Kidney (tissue), 14 donors: ENCODE results near the gene PLD6. TPM values are rescaled to one million over a fixed set of nuclear protein-coding genes. Genes with fewer than 3 reads are reported as not detected.

Experiments
- DNase-seq, 5 donors: peaks; one replicate each; pipeline ENCODE4 v3.0.0-alpha.2; 2013 to 2020
- FAIRE-seq: peaks from 2 replicates; lab custom pipeline; 2012; peaks lifted over from hg19 to GRCh38; lab: Jason Lieb, UNC
- H3K27ac ChIP-seq, 2 donors: one replicate each; pipeline ENCODE4 v1.7.0; 2013; ENCODE audit warnings: low read depth in 2 of 2, low read length in 2 of 2, inconsistent platforms in 1 of 2
- H3K27me3 ChIP-seq: one replicate; pipeline ENCODE4 v1.7.1; 2013; ENCODE audit warnings: low read length, inconsistent platforms; ENCODE audit not compliant: control insufficient read depth, insufficient read depth
- H3K36me3 ChIP-seq, 3 donors: one replicate each; pipeline versions ENCODE4 v1.7.0 to v1.7.1; 2013; ENCODE audit warnings: low read length in 3 of 3, control low read depth in 1 of 3, inconsistent platforms in 1 of 3; ENCODE audit not compliant: insufficient read depth in 3 of 3, control insufficient read depth in 2 of 3
- H3K4me1 ChIP-seq, 3 donors: one replicate each; pipeline versions ENCODE4 v1.7.0 to v1.7.1; 2013; ENCODE audit warnings: low read length in 3 of 3, inconsistent platforms in 1 of 3, low read depth in 1 of 3; ENCODE audit not compliant: control insufficient read depth in 2 of 3, insufficient read depth in 2 of 3
- H3K4me3 ChIP-seq, 3 donors: one replicate each; pipeline versions ENCODE4 v1.7.0 to v1.8.1; 2013; ENCODE audit warnings: low read length in 3 of 3, control low read depth in 1 of 3, inconsistent platforms in 1 of 3
- H3K9ac ChIP-seq, 3 donors: one replicate each; pipeline versions ENCODE4 v1.7.0 to v1.7.1; 2013; ENCODE audit warnings: low read length in 3 of 3, control low read depth in 1 of 3, inconsistent platforms in 1 of 3
- H3K9me3 ChIP-seq, 3 donors: one replicate each; pipeline versions ENCODE4 v1.7.0 to v1.7.1; 2013; ENCODE audit warnings: low read length in 3 of 3, control low read depth in 1 of 3, inconsistent platforms in 1 of 3; ENCODE audit not compliant: control insufficient read depth in 2 of 3, insufficient read depth in 1 of 3
- intact Hi-C: fragments of 100-400 bp; cut with DNase I; formaldehyde crosslinking; loops from one replicate; pipeline ENCODE4 v1.11.1; 2022
- polyA plus RNA-seq: library from polyadenylated mRNA; stranded (reverse); fragments of 350-450 nt; fragmentation: Illumina TruSeq; extraction: RNeasy Lipid Tissue Mini Kit (QIAGEN cat#74804); gene quantifications from one replicate; pipeline ENCODE4 v1.2.3, GENCODE V29; 2014; ENCODE audit warnings: low read depth, low replicate concordance; ENCODE audit not compliant: insufficient read depth
- total RNA-seq: library from RNA; stranded (reverse); fragmentation: NEBNext Ultra II Directional; extraction: Animal tissue kit (Norgen Biotek cat#: 25700); gene quantifications from one replicate; pipeline ENCODE4 v1.2.1, GENCODE V29; 2021
- TF ChIP-seq, protein P1 (sequence below): IDR thresholded peaks from 3 replicates; pipeline ENCODE4 v1.5.1; 2012; ENCODE audit warnings: mild to moderate bottlenecking, moderate library complexity, borderline replicate concordance; ENCODE audit not compliant: insufficient read depth; ENCODE audit errors: extremely low read depth
- donor health status: control.
- donor health status: control.
- donor health status: control.
- donor health status: control.
- donor health status: control.
- donor health status: DM: yes; HTN: yes; CAD: no.
- donor health status: Normal renal cell carcinoma (clear cell type).

PLD6 gene
- total and polyA plus RNA-seq, 2 donors from 2014 or later, result 2.9 to 3.7 TPM

DNA sequence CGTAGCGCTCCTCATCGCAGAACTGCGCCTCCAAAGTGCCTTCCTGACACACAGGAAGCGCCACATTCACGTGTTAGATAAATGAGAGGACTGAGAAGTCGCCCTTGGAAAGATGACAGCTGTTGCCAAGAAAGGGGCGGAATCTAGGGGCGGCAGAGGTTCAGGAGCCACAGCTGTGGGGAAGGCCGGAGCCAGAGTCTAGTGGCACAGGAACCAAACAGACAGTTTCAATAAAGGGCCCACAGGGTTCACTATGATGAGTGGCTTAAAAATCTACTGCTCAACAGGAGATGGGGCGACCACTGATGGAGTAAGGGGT, 26.1 kb upstream of the PLD6 start:
- TF ChIP-seq, protein P1, sequence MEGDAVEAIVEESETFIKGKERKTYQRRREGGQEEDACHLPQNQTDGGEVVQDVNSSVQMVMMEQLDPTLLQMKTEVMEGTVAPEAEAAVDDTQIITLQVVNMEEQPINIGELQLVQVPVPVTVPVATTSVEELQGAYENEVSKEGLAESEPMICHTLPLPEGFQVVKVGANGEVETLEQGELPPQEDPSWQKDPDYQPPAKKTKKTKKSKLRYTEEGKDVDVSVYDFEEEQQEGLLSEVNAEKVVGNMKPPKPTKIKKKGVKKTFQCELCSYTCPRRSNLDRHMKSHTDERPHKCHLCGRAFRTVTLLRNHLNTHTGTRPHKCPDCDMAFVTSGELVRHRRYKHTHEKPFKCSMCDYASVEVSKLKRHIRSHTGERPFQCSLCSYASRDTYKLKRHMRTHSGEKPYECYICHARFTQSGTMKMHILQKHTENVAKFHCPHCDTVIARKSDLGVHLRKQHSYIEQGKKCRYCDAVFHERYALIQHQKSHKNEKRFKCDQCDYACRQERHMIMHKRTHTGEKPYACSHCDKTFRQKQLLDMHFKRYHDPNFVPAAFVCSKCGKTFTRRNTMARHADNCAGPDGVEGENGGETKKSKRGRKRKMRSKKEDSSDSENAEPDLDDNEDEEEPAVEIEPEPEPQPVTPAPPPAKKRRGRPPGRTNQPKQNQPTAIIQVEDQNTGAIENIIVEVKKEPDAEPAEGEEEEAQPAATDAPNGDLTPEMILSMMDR, result no peak
- Histone ChIP-seq H3K36me3 (peaks cover 0 to 29% (median 23%) of the 10 kb centered on the region in 3 donors), H3K4me3 (no peak overlapping the region), H3K4me1 (peaks cover 0 to 11% (median 0%) of the 10 kb centered on the region in 3 donors), H3K9me3 (no peaks in the 10 kb centered on the region), H3K27me3 (no peaks in the 10 kb centered on the region), H3K27ac (no peak overlapping the region), H3K9ac (no peak overlapping the region)
- DNase-seq (peak in 1 of 5 donors; percentile 22), FAIRE-seq (no peak)
- intact Hi-C loops, result no loop called here

DNA sequence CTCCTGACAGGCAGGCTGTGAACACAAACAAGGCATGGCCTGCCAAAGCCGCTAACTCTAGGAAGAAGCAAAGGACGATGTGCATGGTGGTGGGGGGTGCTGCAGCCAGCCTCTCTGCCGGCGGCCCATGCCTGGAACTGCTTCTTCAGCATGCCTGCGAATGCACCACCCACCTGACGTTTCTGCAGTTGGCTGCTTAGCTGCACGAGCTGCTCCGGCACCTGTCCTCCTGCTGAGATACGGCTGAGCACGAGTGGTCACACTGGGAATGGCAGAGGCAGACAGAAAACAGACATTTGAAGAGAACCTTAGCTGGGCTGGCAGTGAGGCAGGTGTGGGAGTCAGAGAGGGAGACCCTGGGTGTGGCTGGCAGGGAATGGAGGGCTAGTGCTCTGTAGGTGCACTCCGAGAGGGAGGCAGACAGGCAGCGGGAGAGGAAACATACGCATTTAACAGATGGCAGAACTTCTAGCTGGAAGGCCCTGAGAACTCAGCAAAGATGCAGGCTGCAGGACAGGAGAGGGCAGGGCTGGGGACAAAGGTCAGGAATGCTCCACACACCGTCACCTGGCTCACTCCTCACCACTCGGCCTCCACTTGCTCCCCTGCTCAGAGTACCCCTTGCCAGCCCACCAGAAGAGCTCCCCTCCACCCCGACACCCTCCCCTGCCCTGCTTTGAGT, 25.6 kb upstream of the PLD6 start:
- no peak for FAIRE-seq
- Histone ChIP-seq H3K27me3 (no peaks in the 10 kb centered on the region), H3K4me1 (peaks cover 0 to 11% (median 0%) of the 10 kb centered on the region in 3 donors), H3K36me3 (peaks cover 0 to 34% (median 25%) of the 10 kb centered on the region in 3 donors), H3K9ac (no peak overlapping the region), H3K9me3 (no peaks in the 10 kb centered on the region), H3K27ac (no peak overlapping the region), H3K4me3 (no peak overlapping the region)
- peak in 1 of 5 donors; percentile 47 for DNase-seq
- intact Hi-C loops, result no loop called here
- TF ChIP-seq, protein P1, result no peak

DNA sequence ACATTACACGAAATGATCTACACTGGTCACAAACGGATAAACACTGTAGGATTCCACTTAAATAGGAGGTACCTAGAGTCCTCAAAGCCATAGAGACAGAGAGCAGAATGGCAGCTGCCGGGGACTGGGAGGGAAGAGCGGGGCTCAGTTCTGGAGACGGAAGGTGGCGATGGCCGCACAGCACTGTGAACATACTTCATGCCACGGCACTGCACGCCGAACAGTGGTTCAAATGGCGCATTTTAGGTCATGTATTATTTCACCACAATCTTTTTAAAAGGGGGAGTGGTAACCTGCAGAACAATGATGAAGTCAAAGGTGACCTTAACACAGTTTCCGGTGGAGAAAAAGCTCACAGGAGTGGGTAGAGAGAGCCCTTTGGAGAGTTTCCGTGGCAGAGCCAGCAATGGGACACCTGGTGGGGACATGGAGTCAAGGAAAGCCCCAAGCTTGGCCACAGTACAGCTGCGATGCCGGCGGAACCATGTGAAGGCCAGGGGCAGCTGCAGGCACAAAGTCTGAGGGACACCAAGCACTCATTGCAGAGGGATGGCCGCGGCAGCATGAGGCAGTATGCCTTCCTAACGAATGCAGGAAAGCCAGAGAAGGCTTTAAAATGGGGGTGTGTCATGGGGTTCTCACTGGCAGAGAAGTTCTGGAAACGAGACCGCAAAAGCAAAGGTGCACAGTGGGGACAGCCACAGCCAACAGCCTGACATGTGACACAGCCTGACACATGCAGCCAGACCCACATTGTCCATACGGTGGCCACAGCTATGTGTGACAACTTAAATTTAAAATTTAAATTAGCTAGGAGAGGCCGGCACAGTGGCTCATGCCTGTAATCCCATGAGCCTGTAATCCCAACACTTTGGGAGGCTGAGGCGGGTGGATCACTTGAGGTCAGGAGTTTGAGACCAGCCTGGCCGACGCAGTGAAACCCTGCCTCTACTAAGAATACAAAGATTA, 23.6 kb upstream of the PLD6 start:
- Histone ChIP-seq H3K27me3 (no peaks in the 10 kb centered on the region), H3K4me3 (no peak overlapping the region), H3K36me3 (peaks cover 2 to 54% (median 38%) of the 10 kb centered on the region in 3 donors), H3K9me3 (no peaks in the 10 kb centered on the region), H3K4me1 (no peaks in the 10 kb centered on the region), H3K27ac (no peak overlapping the region), H3K9ac (no peak overlapping the region)
- TF ChIP-seq, protein P1, result no peak
- intact Hi-C loops, result no loop called here
- DNase-seq (peak in 1 of 5 donors; percentile 54), FAIRE-seq (no peak)
